ENCODE measurements around the gene TMC8.

DNA sequence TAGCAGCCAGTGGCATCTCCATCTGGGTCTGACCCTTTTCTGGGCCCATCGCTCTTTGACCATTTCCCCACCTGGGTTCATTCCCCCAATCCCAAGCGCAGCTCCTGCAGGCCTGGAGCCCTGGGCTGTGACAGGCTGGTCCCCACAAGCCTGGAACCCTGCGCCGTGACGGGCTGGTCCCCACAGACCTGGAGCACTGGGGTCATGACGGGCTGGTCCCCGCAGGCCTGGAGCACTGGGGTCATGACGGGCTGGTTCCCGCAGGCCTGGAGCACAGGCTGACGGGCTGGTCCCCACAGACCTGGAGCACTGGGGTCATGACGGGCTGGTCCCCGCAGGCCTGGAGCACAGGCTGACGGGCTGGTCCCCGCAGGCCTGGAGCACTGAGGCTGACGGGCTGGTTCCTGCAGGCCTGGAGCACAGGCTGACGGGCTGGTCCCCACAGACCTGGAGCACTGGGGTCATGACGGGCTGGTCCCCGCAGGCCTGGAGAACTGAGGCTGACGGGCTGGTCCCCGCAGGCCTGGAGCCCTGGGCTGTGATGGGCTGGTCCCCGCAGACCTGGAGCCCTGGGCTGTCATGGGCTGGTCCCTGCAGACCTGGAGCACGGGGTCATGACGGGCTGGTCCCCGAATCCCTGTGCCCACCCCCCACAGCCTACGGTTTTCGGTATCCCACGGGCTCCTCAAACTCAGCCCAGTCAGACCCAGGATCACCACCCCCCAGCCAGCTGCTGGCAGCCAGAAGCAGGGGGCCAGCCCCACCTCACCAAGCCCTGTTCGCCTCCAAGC, 18.6 kb upstream of the TMC8 start:
- TF ChIP-seq, protein P1, sequence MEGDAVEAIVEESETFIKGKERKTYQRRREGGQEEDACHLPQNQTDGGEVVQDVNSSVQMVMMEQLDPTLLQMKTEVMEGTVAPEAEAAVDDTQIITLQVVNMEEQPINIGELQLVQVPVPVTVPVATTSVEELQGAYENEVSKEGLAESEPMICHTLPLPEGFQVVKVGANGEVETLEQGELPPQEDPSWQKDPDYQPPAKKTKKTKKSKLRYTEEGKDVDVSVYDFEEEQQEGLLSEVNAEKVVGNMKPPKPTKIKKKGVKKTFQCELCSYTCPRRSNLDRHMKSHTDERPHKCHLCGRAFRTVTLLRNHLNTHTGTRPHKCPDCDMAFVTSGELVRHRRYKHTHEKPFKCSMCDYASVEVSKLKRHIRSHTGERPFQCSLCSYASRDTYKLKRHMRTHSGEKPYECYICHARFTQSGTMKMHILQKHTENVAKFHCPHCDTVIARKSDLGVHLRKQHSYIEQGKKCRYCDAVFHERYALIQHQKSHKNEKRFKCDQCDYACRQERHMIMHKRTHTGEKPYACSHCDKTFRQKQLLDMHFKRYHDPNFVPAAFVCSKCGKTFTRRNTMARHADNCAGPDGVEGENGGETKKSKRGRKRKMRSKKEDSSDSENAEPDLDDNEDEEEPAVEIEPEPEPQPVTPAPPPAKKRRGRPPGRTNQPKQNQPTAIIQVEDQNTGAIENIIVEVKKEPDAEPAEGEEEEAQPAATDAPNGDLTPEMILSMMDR (IDR thresholded peaks at IDR 0.05) = no peak
- no peak for TF ChIP-seq POLR2A (IDR thresholded peaks at IDR 0.05)
